Stimulated activated CD8-positive, alpha-beta memory T cell treated with anti-CD3 and anti-CD28 coated beads, Interleukin-4, amount 100 ng/mL, for 1 hour (primary cell): ENCODE results near the gene NFE2L3.

ENCODE experiments used
- DNase-seq, 2 donors: peaks; one replicate each; pipeline ENCODE4 v3.0.0-alpha.2; 2020; ENCODE audit warnings: low read depth in 2 of 2, low spot score in 1 of 2

The NFE2L3 gene

DNA sequence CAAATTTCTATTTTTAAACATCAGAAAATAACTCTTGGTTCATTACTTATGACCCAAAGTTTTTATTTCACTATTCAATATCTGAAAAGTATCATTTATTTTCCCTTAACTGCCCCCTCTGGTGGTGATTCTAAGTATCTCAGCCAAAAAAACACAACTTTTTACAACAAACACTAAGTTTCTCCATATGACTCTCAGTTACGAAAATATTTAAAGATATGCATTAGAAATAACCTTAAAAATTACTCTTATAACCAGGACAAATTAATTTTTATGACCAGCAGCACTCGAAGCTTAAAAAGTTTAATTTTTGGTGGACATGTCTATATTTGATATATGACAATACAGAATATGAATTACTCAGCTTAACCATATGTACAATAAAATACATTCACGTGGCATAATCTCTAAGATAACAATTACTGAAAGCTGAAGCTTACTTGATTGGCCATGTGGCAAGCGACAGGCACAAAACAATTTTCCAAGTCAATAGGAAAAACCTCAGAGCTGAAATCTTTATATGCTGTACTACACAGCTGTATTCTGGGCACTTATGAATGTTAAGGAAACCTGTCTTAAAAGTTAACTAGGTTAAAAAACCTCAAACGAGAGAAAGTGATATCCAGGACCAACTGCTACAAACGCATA is 46.3 kb downstream of the NFE2L3 start:
- no peak for DNase-seq

DNA sequence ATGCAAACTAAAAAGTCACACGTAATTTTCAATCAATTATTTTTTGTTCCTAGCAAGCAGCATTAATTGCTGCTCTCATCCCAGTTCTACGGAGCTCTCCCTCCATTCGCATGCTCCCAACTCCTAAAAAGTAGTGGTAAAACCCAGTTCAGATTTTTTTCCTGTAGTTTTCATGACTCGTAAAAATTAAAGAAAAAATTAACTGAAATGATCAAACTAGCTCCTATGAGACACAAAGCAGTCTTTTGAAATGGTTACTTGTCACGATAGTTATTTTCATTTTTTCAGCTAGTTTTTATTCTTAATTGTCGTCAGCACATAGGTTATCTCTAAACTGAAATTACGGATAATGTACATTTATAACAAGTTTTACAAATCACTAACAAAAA is 46.8 kb downstream of the NFE2L3 start:
- DNase-seq = no peak

DNA sequence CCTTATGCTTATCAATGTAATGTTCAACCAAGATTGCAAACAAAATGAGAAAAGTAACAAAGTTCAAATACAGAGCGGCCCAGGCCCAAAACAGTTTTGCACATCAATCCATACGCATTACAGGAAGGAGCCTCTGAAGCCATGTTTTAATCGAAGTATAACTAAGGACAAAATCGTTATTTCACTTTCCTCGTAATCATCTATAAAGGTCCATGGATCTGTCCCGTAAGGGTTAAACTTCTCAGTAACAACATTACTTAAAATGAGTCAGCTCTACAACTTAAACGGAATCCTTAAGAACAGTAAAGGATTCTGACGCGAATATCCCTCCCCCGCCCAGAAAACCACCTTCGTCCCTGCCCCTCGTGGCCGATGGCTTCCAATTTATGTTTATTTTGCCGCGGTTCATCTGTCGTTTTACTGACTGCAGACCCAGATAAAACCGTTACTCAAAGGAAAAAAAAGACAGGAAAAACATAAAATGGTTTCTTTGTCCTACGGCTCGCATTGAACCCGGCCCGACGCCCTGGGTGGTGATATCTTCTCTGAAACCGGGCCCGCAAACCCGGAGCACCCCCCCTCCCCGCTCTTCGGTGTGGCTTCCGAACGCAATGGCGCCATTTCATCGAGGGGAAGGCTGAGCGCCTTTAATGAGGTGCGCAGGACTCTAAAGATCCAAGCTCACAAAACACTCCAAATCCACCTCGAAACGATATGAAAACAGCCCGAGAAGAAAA is 47.5 kb downstream of the NFE2L3 start:
- DNase-seq = peak; percentile 28 to 43

DNA sequence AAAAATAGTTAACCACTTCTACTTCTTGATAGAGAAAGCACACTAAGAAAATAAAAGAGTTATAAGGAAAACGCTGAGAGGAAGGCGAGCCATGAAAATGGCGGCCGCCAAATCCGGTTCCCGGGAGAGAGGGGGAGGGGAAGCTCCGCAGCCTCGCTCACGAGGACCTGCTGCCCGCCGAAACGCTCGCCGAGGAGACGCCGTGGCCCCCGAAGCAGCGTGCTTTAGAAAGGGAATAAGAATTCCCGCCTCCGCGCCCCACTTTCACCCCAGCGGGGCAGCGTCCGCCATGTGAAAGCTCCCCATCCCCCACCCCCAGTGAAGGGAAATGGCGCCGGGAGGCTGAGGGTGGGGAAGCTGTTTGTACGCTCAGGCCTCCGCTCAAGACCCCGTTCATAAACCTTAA is 48.0 kb downstream of the NFE2L3 start:
- DNase-seq = peak; percentile 52 to 64

DNA sequence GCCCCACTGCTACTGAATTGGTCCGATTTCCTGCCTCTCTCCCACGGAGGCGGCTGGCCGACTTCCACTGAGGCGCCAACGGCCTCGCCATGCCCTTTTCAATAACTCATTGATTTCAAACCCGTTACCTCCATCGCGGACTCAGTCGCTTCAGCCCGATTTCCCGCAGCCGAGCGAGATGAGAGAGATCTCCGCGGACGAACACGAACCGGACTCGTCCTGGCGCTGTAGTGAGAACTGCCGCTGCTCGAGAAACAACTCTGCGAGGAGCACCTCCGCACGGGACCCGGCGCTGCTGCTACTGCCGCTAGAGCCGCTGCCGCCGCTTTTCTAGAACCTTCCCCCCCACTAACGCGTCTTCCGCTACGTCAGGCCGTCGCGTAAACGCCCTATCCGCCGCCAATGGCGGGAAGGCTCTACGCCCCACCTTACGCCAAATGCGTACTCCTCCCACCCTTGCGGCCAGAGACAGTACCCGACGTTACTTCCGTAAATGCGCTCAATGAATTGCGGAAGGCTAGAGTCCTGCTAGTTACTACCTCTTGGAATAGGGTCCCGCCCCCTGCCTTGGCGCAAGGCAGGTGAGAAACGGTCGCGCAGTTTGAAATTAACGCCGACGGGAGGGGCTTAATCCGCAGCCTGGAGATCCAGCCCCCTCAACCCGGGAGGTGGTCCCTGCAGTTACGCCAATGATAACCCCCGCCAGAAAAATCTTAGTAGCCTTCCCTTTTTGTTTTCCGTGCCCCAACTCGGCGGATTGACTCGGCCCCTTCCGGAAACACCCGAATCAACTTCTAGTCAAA is 48.6 kb downstream of the NFE2L3 start, which contains the start of gene HNRNPA2B1:
TSS of gene HNRNPA2B1 (minus strand) at position 303 of the 803 bp plus-strand sequence. CDS start at position 134, 169 bp downstream.
- peak; percentile 97 for DNase-seq

DNA sequence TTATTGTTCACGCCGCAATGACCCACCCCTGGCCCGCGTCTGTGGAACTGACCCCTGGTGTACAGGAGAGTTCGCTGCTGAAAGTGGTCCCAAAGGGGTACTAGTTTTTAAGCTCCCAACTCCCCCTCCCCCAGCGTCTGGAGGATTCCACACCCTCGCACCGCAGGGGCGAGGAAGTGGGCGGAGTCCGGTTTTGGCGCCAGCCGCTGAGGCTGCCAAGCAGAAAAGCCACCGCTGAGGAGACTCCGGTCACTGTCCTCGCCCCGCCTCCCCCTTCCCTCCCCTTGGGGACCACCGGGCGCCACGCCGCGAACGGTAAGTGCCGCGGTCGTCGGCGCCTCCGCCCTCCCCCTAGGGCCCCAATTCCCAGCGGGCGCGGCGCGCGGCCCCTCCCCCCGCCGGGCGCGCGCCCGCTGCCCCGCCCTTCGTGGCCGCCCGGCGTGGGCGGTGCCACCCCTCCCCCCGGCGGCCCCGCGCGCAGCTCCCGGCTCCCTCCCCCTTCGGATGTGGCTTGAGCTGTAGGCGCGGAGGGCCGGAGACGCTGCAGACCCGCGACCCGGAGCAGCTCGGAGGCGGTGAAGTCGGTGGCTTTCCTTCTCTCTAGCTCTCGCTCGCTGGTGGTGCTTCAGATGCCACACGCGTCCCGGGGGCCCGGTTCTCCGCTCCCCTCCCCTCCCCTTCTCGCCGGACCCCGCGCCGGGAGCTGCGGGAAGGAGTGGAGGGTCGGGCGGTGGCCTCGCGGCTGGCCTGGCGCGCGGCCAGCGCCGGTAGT is 49.4 kb downstream of the NFE2L3 start, which contains the start of gene CBX3:
TSS of gene CBX3 (plus strand) at position 499 of the 772 bp plus-strand sequence. CDS start 1,254 bp downstream, outside the sequence.
- DNase-seq = peak; percentile 80 to 82

DNA sequence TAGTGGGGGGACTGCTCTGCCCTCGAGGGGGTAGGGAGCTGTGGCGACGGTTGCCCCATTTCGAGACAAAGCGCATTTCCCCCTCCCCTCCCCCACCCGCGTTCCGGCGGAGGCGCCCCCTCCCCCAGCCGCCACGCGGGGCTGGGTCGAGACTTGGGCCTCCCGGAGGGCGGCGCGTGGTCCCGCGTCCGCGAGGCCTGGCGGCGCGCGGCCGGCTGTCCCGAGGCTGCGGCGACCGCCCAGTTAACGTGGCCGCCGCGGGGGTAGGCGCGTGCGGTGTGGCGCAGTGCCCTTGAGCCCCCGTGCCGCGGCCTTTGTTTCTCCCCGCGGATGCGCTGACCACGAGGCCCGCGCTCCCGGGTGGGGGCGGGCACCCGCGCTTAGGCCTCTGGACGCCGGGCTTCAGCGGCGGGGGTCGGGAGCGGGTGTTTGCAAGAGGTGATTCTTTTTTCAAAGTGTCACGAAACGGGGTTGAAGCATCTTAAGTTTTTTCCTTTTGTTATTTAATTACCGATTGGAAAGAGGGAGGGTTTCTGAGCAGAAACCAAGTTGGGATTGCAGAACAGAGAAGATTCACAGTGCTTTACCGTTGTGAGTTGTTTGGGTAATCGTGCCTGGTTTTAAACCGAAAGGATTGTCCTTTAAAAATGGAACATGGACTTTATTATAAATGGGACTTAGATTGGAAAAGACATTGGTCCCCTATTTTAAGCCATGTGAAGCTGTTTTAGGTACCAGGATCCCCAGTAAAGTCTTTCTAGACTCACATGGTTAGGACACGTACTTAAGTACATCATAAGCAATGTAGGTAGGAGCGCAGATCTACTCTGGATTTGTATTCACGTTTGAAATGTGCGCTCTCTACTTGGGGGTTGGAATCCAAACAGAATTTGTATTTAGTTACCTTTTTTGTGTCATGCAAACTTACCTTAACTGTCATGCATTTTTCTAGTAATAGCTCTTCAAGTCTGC is 50.3 kb downstream of the NFE2L3 start:
- DNase-seq = peak; percentile 28 to 32

DNA sequence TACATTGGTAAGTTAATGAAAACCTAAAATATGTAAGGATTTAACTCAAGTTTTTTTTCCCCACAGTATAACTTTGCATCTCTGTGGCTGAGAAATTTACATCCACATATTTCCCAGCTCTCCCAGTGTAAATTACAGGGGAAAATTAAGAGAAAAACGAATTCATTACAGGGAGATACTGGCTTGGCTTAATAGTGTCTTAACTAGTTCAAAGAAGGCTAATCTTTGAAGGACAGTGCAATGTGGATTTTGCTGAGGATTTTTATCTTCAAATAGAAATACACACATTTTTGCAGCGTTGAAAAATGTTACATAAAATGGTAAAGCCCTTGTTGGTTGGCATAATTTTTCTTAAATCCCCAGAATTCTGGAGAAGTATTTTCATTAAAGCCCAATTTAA is 51.0 kb downstream of the NFE2L3 start:
- DNase-seq = no peak

DNA sequence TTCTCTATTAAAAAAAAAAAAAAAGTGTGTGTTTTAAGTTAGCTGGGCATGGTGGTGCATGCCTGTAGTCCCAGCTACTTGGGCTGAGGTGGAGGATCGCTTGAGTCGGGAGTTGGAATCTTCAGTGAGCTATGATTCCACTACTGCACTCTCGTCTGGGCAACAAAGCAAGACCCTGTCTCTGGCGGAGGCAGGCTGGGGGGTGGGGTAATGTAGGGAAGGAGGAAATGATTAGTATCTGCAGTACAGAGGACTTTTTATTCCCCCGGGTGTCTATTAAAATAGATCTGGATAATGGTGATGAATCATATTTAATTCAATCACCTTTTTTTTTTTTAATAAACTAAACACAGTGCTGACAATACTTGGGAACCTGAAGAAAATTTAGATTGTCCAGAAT is 56.0 kb downstream of the NFE2L3 start:
- DNase-seq = no peak

DNA sequence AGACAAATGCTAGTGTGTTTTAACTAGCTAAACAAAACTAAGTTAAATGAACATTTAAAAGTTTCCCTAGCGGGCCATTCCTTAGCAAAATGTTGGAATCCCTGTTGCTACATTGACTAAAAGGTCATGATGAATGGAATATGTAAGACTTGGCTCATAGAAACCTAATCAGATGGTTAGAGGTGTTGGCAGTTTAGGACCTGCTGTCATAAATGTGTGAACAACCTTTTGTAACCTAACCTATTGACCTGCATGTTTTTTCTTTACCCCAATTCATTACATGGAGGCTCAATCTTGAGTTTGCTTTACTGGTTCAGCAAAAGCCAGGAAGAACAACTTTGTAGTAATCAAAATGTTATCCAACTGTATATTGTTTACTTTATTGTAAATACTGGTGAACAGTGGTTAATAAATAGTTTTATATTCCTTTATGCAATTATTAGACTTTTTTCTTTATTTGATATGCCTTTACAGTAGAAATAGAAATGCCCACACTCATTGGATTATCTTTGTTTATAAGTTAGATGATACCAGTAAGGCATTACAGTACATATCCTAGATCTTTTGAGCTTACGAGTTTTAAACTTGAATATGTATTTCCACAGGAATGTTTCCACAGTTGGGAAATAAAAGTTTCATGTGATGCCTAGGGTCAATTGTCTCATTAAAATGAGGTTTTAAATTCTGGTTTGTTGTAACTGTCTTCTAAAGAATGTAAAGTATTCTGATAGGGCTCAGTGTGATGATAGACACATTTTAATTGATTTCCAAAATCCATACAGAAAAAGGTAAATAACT is 61.1 kb downstream of the NFE2L3 start:
- DNase-seq = no peak

GRCh38 chr7:26213807-26214515 is 62.0 kb downstream of the NFE2L3 start:
- no peak for DNase-seq

DNA sequence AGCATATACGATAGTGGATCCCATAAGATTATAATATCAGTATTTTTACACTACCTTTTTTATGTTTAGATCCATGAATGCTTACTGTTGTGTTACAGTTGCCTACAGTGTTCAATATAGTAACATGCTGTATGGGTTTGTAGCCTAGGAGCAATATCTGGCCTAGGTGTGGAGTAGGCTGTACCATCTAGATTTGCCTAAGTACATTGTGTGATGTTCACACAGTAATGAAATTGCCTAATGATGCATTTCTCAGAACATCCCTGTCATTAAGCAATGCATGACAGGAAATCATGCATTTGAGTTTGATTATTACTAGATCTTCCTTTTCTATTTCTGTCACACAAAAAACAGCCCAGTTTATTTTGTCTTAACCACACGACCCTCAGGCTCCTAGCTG is 64.1 kb downstream of the NFE2L3 start:
- no peak for DNase-seq

DNA sequence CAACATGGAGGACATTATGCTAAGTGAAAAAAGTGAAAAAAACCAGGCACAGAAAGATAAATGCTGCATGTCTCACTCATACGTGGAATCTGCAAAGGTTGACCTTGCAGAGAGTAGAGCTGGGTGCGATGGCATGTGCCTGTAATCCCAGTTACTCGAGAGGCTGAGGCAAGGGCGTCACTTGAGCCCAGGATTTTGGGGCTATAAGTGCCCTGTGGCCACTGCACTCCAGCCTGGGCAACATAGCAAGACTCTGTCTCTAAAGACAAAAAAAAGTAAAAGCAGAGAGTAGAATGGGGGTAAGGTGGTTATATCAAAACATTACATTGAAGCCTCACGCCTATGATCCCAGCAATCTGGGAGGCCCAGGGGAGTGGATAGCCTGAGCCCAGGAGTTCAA is 72.4 kb downstream of the NFE2L3 start:
- no peak for DNase-seq

DNA sequence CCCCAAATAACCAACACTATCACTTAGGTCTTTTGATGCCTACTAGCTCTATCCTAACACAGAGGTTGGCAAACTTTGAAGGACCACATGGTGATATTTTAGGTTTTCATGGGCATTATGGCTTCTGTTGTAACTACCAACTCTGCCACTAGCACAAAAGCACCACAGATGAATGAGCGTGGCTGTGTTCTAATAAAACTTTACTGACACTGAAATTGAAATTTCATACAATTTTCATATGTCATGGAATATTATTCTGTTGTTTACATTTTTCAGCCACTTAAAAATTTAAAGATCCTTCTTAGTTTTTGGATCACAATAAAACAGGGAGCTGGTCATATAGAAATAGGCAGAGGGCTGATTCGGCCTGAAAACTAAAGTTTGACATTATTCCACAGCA is 76.0 kb downstream of the NFE2L3 start:
- DNase-seq = no peak

DNA sequence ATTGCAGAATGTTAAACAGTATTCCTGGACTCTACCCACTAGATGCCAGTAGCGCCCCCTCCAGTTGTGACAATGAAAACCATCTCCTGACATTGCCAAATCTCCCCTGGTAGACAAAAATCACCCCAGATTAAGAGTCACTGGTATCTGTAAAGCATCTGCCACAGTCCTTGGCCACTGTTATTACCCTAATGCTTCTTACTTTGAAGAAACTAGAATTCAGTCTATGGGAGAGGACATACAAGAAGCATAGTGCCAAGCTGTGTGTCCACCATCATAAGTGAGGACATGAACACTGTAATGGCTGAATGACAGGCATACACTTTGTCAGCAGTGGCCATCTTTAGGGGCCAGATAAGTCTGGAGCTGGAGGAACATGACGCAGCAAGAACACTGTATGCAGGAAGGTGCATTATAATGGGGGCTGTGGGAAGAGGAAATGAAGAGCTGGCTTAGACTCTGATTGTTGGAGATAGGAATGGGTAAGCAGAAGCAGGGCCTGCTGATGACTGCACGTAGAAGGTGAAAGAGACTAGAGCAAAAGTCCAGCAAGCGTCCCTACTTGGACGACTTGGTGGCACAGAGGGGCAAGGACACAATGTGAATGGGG is 82.0 kb downstream of the NFE2L3 start:
- no peak for DNase-seq
